Measurements from ENCODE around the gene MSH5. TPM values are rescaled to one million over a fixed set of nuclear protein-coding genes. Genes with fewer than 3 reads are reported as not detected.

Gene MSH5
- total RNA-seq, 2 donors from 2014 or later = 35.7 to 57.2 TPM

DNA sequence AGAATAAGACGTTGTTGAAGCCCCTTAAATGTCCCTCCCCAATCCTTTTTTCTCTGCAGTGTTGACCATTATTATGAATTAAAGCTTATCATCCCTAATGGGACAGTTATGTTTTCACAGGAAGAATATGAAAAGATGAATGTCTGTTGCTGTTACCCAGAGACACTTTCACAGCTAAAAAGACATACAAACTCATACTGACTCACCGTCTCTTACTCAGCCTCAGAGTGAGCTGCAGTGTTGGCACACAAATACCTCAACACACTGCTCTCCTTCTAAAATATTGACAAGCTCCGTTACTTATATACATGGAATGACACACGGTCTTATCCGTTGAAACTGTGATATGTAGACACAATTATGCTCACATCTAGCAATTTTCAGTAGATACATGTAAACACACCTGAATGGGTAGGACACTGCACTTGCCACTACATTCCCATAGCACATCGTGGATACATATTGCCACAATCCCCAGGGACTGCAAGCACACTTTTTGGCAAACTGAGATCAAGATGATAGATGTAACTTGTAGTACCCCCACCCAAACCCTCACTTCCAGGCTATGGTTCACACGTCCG is 13.0 kb downstream of the MSH5 start:
- no peaks in the 10 kb centered on the region for H3K27me3 Mint-ChIP-seq (ENCODE audit: insufficient read depth)
- no peak overlapping the region for H3K27ac Mint-ChIP-seq
- no peaks in the 10 kb centered on the region for H3K9me3 Mint-ChIP-seq
- no peak for DNase-seq
- no peak overlapping the region for H3K9ac ChIP-seq (ENCODE audit: extremely low read depth, low read length, poor library complexity, severe bottlenecking)
- H3K36me3 Mint-ChIP-seq (ENCODE audit: low read depth) = peaks cover 7% of the 10 kb centered on the region
- no peaks in the 10 kb centered on the region for H3K36me3 ChIP-seq (ENCODE audit: control insufficient read depth, insufficient read depth, low read length)
- no peaks in the 10 kb centered on the region for H3K9me3 ChIP-seq (ENCODE audit: control insufficient read depth, low read length)
- H3K4me3 ChIP-seq (ENCODE audit: low read length) = no peak overlapping the region
- peaks cover 4% of the 10 kb centered on the region for H3K4me1 Mint-ChIP-seq
- no peak overlapping the region for H3K27ac ChIP-seq (ENCODE audit: low read depth, low read length)
- TF ChIP-seq, protein P1, sequence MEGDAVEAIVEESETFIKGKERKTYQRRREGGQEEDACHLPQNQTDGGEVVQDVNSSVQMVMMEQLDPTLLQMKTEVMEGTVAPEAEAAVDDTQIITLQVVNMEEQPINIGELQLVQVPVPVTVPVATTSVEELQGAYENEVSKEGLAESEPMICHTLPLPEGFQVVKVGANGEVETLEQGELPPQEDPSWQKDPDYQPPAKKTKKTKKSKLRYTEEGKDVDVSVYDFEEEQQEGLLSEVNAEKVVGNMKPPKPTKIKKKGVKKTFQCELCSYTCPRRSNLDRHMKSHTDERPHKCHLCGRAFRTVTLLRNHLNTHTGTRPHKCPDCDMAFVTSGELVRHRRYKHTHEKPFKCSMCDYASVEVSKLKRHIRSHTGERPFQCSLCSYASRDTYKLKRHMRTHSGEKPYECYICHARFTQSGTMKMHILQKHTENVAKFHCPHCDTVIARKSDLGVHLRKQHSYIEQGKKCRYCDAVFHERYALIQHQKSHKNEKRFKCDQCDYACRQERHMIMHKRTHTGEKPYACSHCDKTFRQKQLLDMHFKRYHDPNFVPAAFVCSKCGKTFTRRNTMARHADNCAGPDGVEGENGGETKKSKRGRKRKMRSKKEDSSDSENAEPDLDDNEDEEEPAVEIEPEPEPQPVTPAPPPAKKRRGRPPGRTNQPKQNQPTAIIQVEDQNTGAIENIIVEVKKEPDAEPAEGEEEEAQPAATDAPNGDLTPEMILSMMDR (conservative IDR thresholded peaks at IDR 0.05) = no peak
- no peaks in the 10 kb centered on the region for H3K27me3 ChIP-seq (ENCODE audit: control insufficient read depth, insufficient read depth, low read length, poor library complexity, severe bottlenecking)
- H3K4me3 Mint-ChIP-seq = no peak overlapping the region
- H3K4me1 ChIP-seq (ENCODE audit: control insufficient read depth, insufficient read depth, low read length) = no peaks in the 10 kb centered on the region
- 88 to 94% methylated on average over 7 to 8 of the region's 8 CpGs for WGBS, 2 experiments (ENCODE audit: insufficient coverage in 1 of 2, insufficient read length in 1 of 2)

DNA sequence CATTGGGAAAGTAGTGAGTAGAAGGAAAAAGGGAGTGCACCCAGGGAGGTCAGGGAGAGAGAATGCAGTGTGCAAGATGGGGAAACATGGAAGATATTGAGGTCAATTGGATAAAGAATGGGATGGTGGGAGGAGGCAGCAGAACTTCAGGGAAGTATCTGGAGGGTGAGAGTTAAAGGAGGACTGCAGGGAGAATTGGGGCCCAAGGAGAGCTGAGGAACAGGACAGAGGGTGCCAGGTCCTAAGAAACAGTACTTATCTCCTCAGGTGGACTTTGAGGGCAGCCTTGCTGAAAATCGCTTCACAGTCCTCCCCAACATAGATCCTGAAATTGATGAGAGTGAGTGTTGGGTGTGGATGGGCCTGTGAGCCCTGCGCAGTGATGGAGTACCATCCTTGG is 18.5 kb downstream of the MSH5 start:
- Mint-ChIP-seq H3K4me3 (no peak overlapping the region), H3K36me3 (ENCODE audit: low read depth) (peaks cover 24% of the 10 kb centered on the region), H3K27ac (no peak overlapping the region), H3K27me3 (ENCODE audit: insufficient read depth) (no peaks in the 10 kb centered on the region), H3K4me1 (peaks cover 3% of the 10 kb centered on the region), H3K9me3 (no peaks in the 10 kb centered on the region)
- Histone ChIP-seq H3K9ac (ENCODE audit: extremely low read depth, low read length, poor library complexity, severe bottlenecking) (no peak overlapping the region), H3K36me3 (ENCODE audit: control insufficient read depth, insufficient read depth, low read length) (no peaks in the 10 kb centered on the region), H3K4me3 (ENCODE audit: low read length) (no peak overlapping the region), H3K27ac (ENCODE audit: low read depth, low read length) (no peak overlapping the region), H3K27me3 (ENCODE audit: control insufficient read depth, insufficient read depth, low read length, poor library complexity, severe bottlenecking) (no peaks in the 10 kb centered on the region), H3K4me1 (ENCODE audit: control insufficient read depth, insufficient read depth, low read length) (no peaks in the 10 kb centered on the region), H3K9me3 (ENCODE audit: control insufficient read depth, low read length) (no peaks in the 10 kb centered on the region)
- WGBS, 2 experiments (ENCODE audit: insufficient coverage in 1 of 2, insufficient read length in 1 of 2) = 90 to 100% methylated on average over 2 of the region's 2 CpGs
- TF ChIP-seq, protein P1 (conservative IDR thresholded peaks at IDR 0.05) = no peak
- no peak for DNase-seq

DNA sequence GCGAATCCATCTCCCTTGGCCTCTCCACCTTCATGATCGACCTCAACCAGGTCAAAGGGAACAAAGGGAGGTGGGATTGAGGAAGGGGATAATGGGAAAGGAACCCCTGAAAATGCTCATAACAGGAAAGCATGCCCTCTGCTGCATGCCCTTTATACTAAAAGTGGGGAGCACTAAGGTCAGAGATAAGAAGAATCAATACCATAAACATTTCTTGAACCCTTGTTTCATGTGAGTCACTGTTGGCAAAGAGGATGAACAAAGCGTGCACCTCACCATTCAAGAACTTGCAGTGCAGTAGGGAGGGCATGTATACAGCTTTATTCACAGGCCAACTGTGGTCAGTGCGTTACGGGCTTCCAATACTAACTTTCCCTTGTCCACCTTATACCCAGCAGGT is 21.0 kb downstream of the MSH5 start:
- 94 to 98% methylated on average over 3 to 5 of the region's 5 CpGs for WGBS, 2 experiments (ENCODE audit: insufficient coverage in 1 of 2, insufficient read length in 1 of 2)
- no peak overlapping the region for H3K27ac Mint-ChIP-seq
- H3K36me3 ChIP-seq (ENCODE audit: control insufficient read depth, insufficient read depth, low read length) = no peaks in the 10 kb centered on the region

More for the DNA sequence above, 21.0 kb downstream of the MSH5 start:
- no peak overlapping the region for H3K4me3 Mint-ChIP-seq
- H3K36me3 Mint-ChIP-seq (ENCODE audit: low read depth) = peaks cover 25% of the 10 kb centered on the region
- TF ChIP-seq, protein P1 (conservative IDR thresholded peaks at IDR 0.05) = no peak
- peaks cover 11% of the 10 kb centered on the region for H3K4me1 Mint-ChIP-seq
- H3K27me3 ChIP-seq (ENCODE audit: control insufficient read depth, insufficient read depth, low read length, poor library complexity, severe bottlenecking) = no peaks in the 10 kb centered on the region
- no peaks in the 10 kb centered on the region for H3K27me3 Mint-ChIP-seq (ENCODE audit: insufficient read depth)
- H3K4me1 ChIP-seq (ENCODE audit: control insufficient read depth, insufficient read depth, low read length) = no peaks in the 10 kb centered on the region
- H3K9me3 ChIP-seq (ENCODE audit: control insufficient read depth, low read length) = no peaks in the 10 kb centered on the region
- H3K9me3 Mint-ChIP-seq = no peaks in the 10 kb centered on the region
- no peak overlapping the region for H3K9ac ChIP-seq (ENCODE audit: extremely low read depth, low read length, poor library complexity, severe bottlenecking)
- DNase-seq = no peak
- no peak overlapping the region for H3K4me3 ChIP-seq (ENCODE audit: low read length)
- H3K27ac ChIP-seq (ENCODE audit: low read depth, low read length) = no peak overlapping the region

Measured in endodermal cell (in vitro differentiated cells).